ENCODE measurements around the gene SP3.

DNA sequence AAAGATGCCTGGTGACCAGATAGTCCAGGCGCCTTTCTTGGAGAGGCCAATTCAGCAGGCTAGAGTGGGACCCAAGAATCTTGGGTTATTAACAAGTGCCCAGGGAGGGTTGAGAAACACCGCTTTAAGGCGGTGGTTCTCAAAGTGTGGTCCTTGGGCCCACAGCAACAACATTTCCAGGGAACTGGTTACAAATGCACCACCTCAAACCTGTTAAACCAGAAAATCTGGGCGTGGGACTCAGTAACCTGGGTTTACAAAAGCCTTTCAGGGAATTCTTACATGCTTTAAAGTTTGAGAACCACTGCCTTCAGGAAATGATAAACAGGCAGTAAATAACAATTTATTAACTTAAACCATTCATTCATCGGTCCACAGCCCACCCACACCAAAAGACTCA, 92.5 kb downstream of the SP3 start:
- TF ChIP-seq, protein P1, sequence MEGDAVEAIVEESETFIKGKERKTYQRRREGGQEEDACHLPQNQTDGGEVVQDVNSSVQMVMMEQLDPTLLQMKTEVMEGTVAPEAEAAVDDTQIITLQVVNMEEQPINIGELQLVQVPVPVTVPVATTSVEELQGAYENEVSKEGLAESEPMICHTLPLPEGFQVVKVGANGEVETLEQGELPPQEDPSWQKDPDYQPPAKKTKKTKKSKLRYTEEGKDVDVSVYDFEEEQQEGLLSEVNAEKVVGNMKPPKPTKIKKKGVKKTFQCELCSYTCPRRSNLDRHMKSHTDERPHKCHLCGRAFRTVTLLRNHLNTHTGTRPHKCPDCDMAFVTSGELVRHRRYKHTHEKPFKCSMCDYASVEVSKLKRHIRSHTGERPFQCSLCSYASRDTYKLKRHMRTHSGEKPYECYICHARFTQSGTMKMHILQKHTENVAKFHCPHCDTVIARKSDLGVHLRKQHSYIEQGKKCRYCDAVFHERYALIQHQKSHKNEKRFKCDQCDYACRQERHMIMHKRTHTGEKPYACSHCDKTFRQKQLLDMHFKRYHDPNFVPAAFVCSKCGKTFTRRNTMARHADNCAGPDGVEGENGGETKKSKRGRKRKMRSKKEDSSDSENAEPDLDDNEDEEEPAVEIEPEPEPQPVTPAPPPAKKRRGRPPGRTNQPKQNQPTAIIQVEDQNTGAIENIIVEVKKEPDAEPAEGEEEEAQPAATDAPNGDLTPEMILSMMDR (IDR thresholded peaks at IDR 0.05) = no peak
- no peak for TF ChIP-seq ZFX (IDR thresholded peaks at IDR 0.05; ENCODE audit: borderline replicate concordance)

All from 22Rv1 (cell line).